ENCODE measurements around the gene DLGAP1.

- TF ChIP-seq CTCF (IDR thresholded peaks at IDR 0.05) (no peak), POLR2AphosphoS5 (IDR thresholded peaks at IDR 0.05) (no peak), POLR2A (IDR thresholded peaks at IDR 0.05) (no peak)
Observed at GRCh38 chr18:3773303-3773702, 681.8 kb downstream of the DLGAP1 start.
